NCI-H82 (cell line): ENCODE data around the gene PGLYRP1.

Experiments
- DNase-seq: peaks from one replicate; lab custom pipeline; 2025; lab: John Stamatoyannopoulos, UW

The PGLYRP1 gene, protein sequence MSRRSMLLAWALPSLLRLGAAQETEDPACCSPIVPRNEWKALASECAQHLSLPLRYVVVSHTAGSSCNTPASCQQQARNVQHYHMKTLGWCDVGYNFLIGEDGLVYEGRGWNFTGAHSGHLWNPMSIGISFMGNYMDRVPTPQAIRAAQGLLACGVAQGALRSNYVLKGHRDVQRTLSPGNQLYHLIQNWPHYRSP

DNA sequence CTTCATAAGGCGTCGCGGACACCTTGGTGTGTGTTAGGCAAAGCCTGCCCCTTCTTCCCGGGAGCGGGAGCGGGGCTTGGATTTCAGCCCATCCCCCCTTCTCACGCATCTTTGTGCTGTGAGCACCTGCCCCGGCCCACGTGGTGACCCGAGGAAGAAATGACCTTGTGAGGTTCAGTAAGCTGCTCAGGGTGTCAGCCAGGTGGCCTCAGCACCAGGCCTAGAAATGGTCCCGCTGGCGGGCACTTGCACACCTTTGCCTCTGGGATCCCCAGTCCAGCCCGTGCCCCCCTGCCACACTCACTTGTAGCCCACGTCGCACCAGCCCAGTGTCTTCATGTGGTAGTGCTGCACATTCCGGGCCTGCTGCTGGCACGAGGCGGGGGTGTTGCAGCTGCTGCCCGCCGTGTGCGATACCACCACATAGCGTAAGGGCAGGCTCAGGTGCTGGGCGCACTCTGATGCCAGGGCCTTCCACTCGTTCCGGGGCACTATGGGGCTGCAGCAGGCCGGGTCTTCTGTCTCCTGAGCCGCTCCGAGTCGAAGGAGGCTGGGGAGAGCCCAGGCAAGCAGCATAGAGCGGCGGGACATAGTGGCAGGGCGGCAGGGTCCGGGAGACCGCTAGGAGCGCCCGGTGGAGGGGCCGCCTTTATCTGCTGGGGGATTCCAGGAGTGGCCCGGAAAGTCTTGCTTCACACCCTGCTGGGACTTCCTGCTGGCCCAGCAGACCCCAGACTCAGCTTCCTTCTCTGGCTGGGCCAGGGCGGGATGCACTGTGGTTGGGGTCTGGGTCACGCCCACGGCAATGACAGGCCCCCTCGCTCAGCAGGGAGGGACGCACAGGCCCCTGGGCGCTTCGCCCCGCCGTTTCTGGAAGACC is at the start of gene PGLYRP1:
Gene PGLYRP1, minus strand, starts transcription at position 623 of the 880 bp plus-strand sequence. Its CDS starts 32 bp downstream, at position 591.
- peak; percentile 48 for DNase-seq

DNA sequence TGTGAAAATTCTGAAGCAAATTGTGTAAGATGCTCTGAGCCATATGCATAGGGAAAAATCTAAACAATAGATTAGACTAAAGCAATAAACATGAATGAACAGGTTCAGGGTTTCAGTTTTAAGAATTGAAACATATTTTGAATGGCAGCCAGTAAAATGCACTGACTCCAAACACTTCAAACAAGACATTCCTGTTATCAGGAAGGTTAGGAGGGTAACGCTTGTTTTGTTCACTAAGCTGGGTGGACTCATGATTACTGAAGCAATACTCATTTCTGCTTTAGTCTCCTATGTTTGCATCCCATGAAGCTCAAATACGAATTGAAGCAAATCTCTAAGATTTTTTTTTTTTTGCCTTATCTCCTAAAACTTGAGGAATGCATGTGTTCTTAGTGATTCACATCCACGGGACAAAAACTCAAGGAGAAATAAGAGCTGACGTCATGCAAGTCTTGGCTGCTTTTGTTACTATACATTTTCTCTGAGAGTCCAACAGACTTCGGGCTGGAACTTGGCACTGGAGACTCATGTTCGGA is 47.0 kb upstream of the PGLYRP1 start:
- DNase-seq, result no peak

DNA sequence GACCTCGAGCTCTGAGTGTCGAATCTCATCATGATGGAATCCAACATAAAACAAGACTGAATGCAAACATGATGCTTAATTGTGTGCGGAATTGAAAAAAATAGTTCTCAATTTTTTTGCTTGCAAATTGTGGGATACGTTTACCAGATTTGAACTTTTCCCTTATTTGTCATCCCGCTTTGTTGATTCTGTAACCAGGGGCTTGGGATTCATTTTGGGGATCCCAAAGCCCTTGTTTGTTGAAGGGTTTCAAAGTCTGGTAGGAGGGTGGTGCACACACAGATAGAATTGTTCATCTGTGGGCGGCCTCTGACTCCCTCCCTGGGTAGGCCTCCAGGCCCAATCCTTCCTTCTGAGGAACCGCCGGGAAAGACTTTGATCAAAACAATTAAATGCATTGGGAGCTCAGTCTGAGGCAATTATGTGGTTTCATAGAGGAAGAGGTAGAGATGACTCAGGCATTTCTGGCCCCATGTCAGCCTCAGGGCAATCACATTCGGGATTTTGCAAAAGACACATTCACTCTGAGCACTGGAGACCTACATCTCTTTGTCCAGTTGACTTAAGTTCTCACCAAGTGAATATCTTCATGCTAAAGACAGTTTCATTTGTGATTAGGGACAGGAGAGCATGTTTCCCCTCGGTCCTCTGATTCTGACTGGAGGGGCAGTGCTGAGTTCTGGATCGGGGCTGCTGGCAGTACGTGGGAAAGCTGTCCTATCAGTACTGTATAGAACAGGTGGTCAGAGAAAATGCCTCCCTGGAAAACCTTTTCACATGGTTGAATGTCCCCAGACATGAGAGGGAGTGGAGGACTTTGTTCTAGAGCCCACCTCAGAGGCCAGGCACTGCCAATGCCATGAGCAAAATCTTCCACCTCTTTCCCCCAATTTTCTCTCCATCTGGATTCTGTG is 45.7 kb upstream of the PGLYRP1 start:
- DNase-seq, result no peak

DNA sequence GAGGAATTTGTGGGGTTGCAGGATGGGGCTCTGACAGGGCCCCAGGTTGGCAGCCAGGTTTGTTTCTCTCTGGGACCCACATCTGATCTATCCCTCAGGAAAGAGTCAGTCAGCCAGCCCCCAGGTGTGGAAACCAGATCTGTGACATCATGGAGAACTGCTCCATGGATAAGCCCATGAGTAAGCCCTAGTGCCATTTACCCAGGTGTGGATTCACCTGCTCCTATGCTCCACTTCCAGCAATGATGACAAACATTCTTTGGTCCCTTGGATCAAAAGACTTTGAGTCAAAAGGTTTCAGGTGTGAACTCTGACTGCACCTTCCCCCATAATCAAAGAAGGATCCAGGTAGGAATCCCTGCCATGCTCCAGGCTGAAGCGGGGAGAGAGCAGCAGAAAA is 44.8 kb upstream of the PGLYRP1 start:
- no peak for DNase-seq

DNA sequence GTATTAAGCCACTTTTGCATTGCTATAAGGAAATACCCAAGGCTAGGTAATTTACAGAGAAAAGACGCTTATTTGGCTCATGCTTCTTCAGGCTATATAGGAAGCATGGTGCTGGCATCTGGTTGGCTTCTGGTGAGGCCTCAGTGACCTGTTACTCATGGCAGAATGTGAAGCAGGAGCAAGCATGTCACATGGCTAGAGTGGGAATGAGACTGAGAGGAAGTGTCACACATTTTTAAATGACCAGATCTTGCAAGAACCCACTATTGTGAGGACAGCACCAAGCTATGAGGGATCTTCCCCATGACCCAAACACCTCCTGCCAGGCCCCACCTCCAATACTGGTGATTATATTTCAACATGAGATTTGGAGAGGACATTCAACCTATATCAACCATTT is 43.6 kb upstream of the PGLYRP1 start:
- no peak for DNase-seq

DNA sequence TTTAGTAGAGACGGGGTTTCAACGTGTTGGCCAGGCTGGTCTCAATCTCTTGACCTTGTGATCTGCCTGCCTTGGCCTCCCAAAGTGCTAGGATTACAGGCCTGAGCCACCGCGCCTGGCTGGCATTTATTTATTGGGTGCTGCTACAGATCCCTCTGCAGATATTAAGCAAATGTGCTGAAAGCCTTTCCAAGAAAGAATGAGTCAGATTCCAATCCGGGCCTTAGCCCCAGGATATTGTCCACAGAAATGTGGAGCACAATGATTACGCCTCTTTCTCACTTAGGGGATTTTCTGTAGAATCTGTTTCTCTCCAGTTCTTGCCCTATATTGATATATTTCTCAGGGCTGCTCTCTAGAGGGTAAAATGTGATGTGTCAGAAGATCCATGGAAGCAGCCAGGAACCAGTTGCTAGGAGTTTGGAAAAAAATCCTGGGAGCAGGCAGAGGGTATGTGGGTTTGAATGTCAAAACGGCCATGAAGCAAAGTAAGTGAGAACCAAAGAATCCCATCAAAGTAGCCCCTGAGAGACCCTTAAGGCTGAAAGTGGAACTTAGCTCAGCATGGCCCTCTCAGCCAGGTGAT is 42.7 kb upstream of the PGLYRP1 start:
- no peak for DNase-seq

DNA sequence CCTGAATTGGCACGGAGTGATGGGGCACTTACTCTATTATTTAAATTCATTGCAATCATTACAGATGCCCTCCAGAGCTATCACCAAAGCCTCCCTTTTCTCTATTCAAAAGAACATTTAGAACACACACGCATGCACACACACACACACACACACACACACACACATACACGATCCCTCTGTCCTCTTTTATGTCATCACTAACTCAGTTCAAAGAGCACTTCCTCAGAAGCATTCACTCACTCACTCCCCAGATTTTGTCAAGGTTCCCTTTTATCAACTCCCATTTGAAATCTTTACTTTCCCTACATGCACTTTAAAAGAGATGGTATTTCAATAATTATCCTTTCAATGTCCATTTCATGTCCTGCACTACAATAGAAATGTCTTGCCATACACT is 40.3 kb upstream of the PGLYRP1 start:
- DNase-seq, result no peak

DNA sequence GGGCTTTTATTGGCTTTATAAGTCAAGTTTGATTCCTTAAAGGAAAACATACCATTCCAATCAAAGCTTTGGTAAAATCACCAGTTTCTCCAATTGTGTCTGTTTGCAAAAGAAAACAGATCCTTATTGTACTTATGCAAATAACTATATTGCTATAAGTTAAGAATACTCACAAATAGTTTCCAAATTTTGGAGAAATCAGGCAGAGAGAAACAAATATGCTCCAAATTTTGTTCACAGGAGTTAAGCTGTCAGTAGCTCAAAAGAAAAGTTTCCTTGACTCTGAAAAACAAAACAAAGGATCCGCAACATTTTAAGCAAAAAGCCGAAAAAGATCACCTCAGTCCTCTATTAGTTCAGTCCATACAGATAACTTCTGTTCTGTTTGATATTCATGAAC is 37.2 kb upstream of the PGLYRP1 start:
- no peak for DNase-seq

DNA sequence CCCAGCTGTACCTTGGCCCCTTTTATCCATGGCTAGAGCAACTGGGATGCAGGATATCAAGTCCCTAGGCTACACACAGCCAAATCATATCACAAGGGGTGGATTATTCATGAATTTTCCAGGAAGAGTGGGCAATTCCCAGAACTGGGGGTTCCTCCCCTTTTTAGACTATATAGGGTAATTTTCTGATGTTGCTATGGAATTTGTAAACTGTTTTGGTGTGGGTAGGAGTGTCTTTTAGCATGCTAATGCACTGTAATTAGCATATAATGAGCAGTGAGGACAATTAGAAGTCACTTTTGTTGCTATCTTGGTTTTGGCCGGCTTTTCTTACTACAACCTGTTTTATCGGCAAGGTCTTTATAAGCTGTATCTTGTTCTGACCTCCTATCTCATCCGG is 35.9 kb upstream of the PGLYRP1 start:
- no peak for DNase-seq

DNA sequence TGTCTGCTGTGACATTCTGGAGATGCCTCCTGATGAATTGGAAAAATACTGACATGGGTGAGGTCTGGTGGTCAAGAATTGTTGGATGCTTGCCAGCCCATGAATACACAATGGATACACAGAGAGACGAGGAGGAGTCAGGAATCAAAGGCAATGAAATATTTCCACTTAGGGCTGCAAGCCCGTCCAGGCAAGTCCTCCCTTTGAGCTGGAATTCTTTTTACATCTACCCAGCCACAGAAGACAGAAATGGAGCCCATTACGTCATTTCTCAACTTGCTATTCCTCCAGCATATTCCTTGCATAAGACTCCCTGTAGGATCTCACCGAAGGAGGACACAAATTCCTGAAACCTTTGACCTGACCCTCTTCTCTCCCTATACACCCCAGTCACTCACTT is 33.7 kb upstream of the PGLYRP1 start:
- DNase-seq, result no peak

DNA sequence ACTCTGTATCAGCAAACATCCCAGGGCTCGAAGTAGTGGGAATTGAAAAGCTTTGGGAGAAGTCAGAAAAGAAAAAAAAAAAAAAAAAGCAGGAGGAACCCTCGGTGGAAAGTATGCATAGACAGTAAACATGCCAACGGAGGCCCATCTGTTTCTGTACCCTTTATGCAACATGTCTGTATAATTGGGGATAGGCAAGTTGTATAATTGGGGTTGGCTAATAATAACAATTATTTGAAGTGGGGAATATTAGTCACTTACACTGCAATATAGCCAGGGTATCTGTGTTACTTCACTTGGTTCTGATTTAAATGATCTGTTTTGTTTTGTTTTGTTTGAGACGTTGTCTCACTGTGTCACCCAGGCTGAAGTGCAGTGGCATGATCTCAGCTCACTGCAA is 30.0 kb upstream of the PGLYRP1 start:
- no peak for DNase-seq

DNA sequence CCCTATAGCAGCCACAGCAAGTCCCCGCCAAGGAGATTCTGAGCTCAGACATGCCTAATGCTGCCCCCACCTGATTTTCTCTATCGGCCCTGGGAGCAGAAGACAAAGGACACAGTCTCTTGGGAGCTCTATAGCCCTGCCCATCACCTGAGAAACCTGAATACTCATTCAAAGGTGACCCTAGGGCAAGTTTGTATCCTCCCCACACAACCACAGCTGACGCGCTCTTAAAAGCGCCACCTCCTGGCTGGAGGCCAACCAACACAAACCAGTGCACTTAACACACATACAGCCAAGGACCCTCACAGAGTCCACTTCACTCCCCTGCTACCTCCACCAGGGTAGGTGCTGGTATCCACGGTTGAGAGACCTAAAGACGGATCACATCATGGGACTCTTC is 26.7 kb upstream of the PGLYRP1 start:
- DNase-seq, result peak; percentile 14

DNA sequence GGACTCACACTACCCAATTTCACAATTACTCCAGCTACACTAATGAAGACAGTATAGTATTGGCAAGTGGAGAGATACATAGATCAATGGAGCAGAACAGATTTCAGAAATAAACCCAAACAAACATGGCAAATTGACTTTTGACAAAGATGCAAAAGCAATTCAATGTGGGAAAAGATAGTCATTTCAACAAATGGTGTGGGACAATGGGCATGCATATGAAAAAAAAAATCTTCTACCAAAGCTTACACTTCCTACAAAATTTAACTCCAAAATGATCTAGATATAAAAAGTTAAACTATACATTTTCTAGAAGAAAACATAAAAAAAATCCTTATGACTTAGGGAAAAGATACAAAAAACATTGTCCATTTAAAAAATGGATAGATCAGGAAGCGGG is 20.7 kb upstream of the PGLYRP1 start:
- no peak for DNase-seq

DNA sequence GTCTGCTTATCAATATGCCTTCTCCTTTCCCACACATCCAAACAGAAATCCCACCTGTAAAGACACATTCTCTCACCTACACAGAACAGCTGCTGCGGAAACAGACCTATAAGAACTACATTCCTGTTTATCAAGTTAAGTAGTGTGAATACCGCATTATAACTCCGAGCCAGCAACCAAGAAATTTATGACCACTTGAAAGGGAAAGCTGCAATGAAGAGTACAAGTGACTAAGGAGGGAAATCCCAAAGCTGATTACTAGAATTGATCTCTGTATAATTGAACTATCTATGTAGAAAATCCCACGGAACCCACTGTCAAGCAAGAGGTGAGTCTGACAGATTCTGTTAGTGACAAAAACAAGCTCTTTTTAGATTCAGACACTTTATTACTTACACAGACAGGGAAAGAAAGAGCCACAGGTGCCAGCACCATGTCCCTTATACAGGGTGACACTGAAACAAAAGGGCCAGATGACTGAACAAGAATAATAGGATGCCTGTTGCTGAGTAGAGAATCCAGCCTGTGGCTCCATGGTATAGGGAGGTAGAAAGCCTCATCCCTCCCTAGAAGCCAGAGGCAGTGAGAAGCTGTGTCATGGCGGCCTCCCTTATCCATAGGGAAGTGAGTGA is 19.5 kb upstream of the PGLYRP1 start:
- no peak for DNase-seq

DNA sequence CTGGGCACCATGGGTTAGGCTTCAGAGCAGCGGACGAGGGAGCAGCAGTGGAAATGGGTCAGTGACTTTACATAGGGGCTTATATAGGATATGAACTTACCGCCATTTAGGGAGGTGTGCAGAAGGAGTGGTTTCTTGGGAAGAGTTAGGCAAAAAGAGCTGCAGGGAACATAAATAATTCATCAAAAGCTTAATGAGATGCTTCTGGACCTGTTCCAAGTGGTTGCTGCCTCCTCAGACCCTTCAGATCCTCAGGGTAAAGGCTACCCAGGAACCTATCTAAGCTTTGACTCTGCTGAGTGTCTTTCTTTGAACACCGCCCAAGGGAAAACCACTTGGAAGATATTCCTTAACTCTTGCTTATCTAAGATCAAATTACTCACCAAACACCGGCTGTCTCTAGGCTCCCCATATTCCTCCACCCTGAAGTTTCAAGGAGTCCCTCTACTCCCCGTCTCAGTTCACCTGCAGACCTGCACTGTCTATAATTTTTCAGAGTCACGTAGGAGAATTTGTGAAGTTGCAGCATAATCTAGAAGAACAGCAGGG is 18.2 kb upstream of the PGLYRP1 start, which contains the start of gene IGFL4:
Gene IGFL4, minus strand, starts transcription at position 51 of the 549 bp plus-strand sequence. Its CDS starts 40 bp downstream, at position 11.
- no peak for DNase-seq

DNA sequence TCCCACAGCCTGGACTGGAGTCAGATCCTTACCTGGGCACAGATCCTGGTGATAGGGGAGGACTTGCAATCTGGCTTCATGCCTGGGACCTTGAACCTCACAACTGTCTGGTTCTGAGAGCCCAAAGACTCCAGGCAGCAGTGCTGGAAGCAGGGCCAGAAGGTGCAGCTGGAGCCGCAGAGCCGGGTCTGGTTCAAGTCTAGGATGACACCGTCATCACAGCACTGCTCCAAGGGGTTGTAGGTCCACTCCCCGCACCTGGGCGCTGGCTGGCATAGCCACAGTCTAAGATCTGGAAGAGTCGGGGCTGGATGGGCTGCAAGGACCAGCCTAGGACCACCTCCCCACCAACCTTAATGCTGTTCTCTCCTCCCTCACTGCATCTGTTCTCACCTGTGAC is 17.3 kb upstream of the PGLYRP1 start:
- no peak for DNase-seq

DNA sequence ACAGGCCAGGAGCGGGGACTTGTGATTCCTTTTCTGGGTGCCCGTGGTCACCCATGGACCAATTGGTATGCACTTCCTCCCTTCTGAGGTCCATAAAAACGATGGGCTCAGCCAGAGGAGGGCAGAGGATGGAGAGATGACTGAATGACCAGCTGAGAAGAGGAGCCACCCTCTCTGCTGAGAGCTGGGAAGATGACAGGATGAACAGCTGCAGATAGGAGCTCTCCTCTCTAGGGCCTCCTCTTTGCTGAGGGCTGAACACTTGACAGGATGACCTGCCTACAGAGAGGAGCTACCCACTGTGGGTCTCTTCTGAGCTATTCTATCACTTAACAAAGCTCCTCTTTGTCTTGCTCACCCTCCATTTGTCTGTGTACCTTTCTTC is 13.9 kb upstream of the PGLYRP1 start:
- no peak for DNase-seq

DNA sequence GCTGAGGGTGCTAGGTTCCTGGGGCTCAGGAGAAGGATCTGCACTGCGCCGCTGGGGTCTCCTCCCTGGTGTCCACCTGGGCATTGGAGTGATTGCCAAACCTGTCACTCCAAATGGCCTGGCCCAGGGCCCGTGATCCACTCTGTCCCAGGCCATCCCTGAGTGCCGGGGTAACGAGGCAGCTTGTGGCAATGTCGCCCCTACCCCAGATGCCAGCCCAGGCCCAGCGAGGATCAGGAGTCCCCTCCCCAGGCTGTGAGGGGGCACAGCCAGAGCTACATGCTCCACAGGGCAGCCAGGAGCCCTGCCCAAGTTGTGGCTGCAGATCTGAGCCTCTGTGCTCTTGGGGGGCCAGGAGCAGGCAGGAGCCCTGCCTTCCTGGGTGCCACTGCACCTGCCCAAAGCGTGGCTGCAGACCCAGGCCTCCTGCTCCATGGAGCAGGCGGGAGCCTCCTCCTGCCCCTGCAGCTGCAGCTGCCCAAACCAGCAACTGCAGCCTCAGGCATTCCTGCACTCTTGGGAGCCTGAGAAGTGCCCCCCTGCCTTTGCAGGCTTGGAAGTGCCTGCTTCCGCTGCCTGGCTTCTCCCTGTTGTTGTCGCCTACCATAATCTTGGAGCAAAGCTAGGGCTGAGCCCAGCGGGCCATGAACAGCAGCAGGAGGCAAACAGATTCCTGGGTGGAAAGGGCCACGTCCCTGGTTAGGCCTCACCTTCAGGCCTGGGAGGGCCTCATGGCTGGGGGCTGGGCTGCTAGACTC is 13.3 kb upstream of the PGLYRP1 start:
- DNase-seq, result no peak

DNA sequence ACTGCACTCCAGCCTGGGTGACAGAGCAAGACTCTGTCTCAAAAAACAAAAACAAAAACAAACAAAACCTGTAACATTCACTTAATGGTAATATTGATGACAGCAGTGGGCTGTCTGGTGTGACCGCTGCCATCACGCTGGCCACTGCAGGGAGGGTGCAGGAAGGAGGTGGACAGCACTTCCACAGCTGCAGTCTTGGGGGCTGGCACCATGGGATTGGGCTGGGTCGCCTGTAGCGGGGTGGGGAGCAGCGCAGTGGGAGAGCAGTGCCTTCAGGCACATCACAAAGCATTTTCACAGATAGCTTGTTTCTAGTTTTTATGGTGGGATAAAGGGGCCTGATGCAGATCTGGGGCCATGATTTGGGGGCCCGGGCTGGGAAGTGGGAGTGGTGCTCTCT is 12.7 kb upstream of the PGLYRP1 start:
- DNase-seq, result no peak

DNA sequence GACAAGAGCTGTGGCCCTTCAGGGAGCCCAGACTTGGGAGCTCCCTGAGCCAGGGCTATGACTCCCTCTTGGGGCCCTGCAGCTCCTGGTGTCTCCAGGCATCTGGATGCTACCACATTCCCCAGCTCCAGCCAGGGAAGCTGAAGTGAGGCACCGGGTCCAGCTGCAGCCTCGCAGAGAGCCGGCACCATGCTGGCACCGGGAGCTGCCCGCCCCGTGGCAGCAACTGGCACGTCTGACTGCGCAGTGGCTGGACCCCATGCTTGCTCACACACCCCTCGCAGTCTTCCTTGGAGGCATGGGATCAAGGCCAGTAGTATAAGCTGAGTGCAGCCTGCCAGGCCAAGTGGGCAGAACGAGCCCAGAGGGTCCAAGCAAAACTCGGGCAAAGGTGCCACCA is 10.5 kb upstream of the PGLYRP1 start:
- no peak for DNase-seq
